ENCODE data around the gene APOBEC3A.

APOBEC3A gene

GRCh38 chr22:38947321-38948140 is 9.9 kb upstream of the APOBEC3A start:
- no peak overlapping the region for H3K4me3 ChIP-seq (replicated peaks in 1 of 2; ENCODE audit: low read depth in 2 of 2, low read length in 2 of 2)
- no peak for TF ChIP-seq CTCF (IDR thresholded peaks at IDR 0.05; ENCODE audit: low read depth, low read length)
- no peak for DNase-seq (ENCODE audit: low read depth in 2 of 2)

DNA sequence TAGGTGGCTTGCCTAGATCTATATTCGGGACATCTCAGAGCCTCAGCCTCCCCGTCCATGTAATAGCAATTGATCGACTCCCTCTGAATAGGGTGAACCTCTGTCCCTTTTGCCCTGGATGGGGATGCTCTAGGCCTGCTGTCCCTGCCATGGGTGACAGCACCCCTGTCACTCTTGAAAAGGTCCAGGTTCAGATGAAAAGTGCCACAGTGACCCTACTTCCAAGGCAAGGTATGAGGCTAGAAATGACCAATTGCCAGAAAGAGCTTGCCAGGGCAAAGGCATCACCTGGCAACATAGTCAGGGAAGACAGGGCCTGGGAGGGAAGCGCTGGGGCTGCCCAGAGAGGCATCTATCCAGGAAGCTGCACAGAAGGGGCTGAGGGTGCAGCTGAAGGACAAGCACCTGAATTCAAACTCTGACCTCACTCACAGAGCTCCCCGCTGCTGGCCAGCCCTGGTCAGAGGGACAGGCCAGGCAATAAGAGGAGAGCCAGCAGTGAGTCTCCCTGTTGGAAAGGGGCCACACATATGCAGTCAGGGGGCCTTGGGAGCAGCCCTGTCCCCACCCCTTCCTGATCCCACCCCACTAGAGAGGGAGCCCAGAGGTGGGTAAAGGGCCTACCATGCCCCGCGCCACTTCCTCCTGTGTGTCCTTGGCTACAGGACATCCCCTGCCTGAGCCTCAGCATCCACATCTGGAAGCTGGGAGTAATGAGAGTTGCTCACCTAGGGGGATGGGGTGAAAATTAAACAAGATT is 9.0 kb upstream of the APOBEC3A start:
- no peak for DNase-seq (ENCODE audit: low read depth in 2 of 2)
- no peak for TF ChIP-seq CTCF (IDR thresholded peaks at IDR 0.05; ENCODE audit: low read depth, low read length)
- H3K4me3 ChIP-seq (replicated peaks in 1 of 2; ENCODE audit: low read depth in 2 of 2, low read length in 2 of 2) = no peak overlapping the region

GRCh38 chr22:38949889-38950405 is 7.5 kb upstream of the APOBEC3A start:
- no peak for TF ChIP-seq CTCF (IDR thresholded peaks at IDR 0.05; ENCODE audit: low read depth, low read length)
- no peak overlapping the region for H3K4me3 ChIP-seq (replicated peaks in 1 of 2; ENCODE audit: low read depth in 2 of 2, low read length in 2 of 2)
- no peak for DNase-seq (ENCODE audit: low read depth in 2 of 2)

DNA sequence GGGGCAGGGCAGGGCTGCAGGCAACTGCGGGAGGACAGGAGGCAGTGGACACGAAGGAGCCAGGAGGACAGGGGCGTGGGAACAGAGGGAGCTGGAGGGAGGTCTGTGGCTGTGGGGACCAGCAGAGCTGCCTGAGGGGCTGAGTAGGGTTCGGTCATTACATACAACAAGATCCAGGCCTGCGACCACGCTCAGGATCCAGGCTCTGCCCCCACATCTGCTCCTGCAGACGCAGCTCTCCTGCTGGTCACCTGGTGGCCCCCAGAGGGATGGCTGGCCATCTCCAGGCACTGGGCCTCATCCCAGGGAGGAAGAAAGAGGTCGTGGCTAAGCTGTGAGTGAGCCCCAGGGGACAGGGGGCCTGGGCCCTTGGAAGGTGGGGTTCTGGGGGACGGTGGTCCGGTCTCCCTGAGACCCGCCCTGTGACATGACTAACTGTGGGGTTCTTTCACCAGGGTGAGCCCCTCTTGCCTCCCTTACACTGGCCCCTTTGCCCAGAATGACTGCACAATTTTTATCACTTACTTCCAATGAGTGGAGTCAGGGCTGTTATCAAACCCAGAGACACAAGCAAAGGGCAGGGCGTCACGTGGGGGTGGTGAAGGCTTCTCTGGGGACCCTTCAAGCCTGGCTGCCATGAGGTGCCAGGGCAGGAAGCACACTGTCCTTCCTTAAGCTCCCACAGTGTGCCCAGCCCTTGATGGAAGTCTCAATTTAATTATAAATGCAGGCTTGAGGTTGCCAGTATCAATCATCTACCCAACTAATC is 6.7 kb upstream of the APOBEC3A start:
- DNase-seq (ENCODE audit: low read depth in 2 of 2) = no peak
- TF ChIP-seq CTCF (IDR thresholded peaks at IDR 0.05; ENCODE audit: low read depth, low read length) = no peak
- H3K4me3 ChIP-seq (replicated peaks in 1 of 2; ENCODE audit: low read depth in 2 of 2, low read length in 2 of 2) = no peak overlapping the region

- DNase-seq (ENCODE audit: low read depth in 2 of 2) = no peak
- no peak for TF ChIP-seq CTCF (IDR thresholded peaks at IDR 0.05; ENCODE audit: low read depth, low read length)
- no peak overlapping the region for H3K4me3 ChIP-seq (replicated peaks in 1 of 2; ENCODE audit: low read depth in 2 of 2, low read length in 2 of 2)
These were observed 5.7 kb upstream of the APOBEC3A start for GRCh38 chr22:38951734-38952133.

- no peak overlapping the region for H3K4me3 ChIP-seq (replicated peaks in 1 of 2; ENCODE audit: low read depth in 2 of 2, low read length in 2 of 2)
- no peak for TF ChIP-seq CTCF (IDR thresholded peaks at IDR 0.05; ENCODE audit: low read depth, low read length)
- no peak for DNase-seq (ENCODE audit: low read depth in 2 of 2)
These were observed 5.0 kb upstream of the APOBEC3A start for GRCh38 chr22:38952281-38952993.
